SK-N-SH treated with all-trans-retinoic acid at 6 μM for 48 hours (cell line): ENCODE data around the gene EPB41L5.
"Not testable (repeated sequence)": the region's sequence is repeated elsewhere in the genome, so short reads cannot be mapped to it uniquely, and the experiment has no call there.

ENCODE experiments used
- ATAC-seq: fragments of 200-7000 bp; cut with Tn5 transposase; 3 replicates; pipeline ENCODE4 v1.9.1; 2020; ENCODE audit warnings: mild to moderate bottlenecking, moderate library complexity
- ARNTL ChIP-seq: fragments of 450-650 bp; formaldehyde crosslinking; IDR thresholded peaks from 2 replicates; pipeline ENCODE4 v1.5.0; 2020; ENCODE audit warnings: low read depth, mild to moderate bottlenecking, moderate library complexity, borderline replicate concordance
- BACH2 ChIP-seq: fragments of 250-450 bp; sonication (Bioruptor Pico); IDR thresholded peaks from 2 replicates; pipeline ENCODE4 v1.9.0; 2021; ENCODE audit warnings: mild to moderate bottlenecking, borderline replicate concordance
- CREB5 ChIP-seq: fragments of 250-450 bp; sonication (Bioruptor Pico); IDR thresholded peaks from 2 replicates; pipeline ENCODE4 v1.5.1; 2020; ENCODE audit warnings: low read depth, mild to moderate bottlenecking, moderate library complexity
- CSDC2 ChIP-seq: fragments of 250-450 bp; sonication (Bioruptor Pico); IDR thresholded peaks from 2 replicates; pipeline ENCODE4 v1.5.0; 2020; ENCODE audit warnings: mild to moderate bottlenecking, moderate library complexity
- CSRNP3 ChIP-seq: fragments of 250-450 bp; sonication (Bioruptor Pico); IDR thresholded peaks from 2 replicates; pipeline ENCODE4 v1.5.1; 2021; ENCODE audit warnings: mild to moderate bottlenecking, moderate library complexity
- ESRRG ChIP-seq: fragments of 250-450 bp; sonication (Bioruptor Pico); IDR thresholded peaks from 2 replicates; pipeline ENCODE4 v1.6.1; 2021; ENCODE audit warnings: mild to moderate bottlenecking
- GLIS3 ChIP-seq: fragments of 250-450 bp; sonication (Bioruptor Pico); IDR thresholded peaks from 2 replicates; pipeline ENCODE4 v1.5.0; 2020; ENCODE audit warnings: mild to moderate bottlenecking, moderate library complexity
- ISL1 ChIP-seq: fragments of 250-450 bp; sonication (Bioruptor Pico); IDR thresholded peaks from 2 replicates; pipeline ENCODE4 v2.1.2; 2022; ENCODE audit warnings: mild to moderate bottlenecking, moderate library complexity
- OSR1 ChIP-seq: fragments of 250-450 bp; sonication (Bioruptor Pico); IDR thresholded peaks from 2 replicates; pipeline ENCODE4 v1.8.0; 2022; ENCODE audit warnings: moderate library complexity, mild to moderate bottlenecking, inconsistent platforms
- PATZ1 ChIP-seq: fragments of 250-450 bp; sonication (Bioruptor Pico); IDR thresholded peaks from 2 replicates; pipeline ENCODE4 v1.8.0; 2020; ENCODE audit warnings: mild to moderate bottlenecking, moderate library complexity, borderline replicate concordance
- PPARA ChIP-seq: fragments of 250-450 bp; sonication (Bioruptor Pico); IDR thresholded peaks from 2 replicates; pipeline ENCODE4 v1.5.0; 2020; ENCODE audit warnings: mild to moderate bottlenecking, borderline replicate concordance
- RARB ChIP-seq: fragments of 250-450 bp; sonication (Bioruptor Pico); IDR thresholded peaks from 2 replicates; pipeline ENCODE4 v1.8.0; 2021; ENCODE audit warnings: mild to moderate bottlenecking, moderate library complexity
- SNAI2 ChIP-seq: fragments of 250-450 bp; sonication (Bioruptor Pico); IDR thresholded peaks from 2 replicates; pipeline ENCODE4 v1.5.0; 2020; ENCODE audit warnings: mild to moderate bottlenecking, moderate library complexity
- TCF4 ChIP-seq: fragments of 250-450 bp; sonication (Bioruptor Pico); IDR thresholded peaks from 2 replicates; pipeline ENCODE4 v1.8.0; 2021; ENCODE audit warnings: mild to moderate bottlenecking, moderate library complexity, borderline replicate concordance
- TOX ChIP-seq: fragments of 250-450 bp; sonication (Bioruptor Pico); IDR thresholded peaks from 2 replicates; pipeline ENCODE4 v1.8.0; 2021; ENCODE audit warnings: mild to moderate bottlenecking, moderate library complexity, borderline replicate concordance
- TSHZ2 ChIP-seq: fragments of 250-450 bp; sonication (Bioruptor Pico); IDR thresholded peaks from 2 replicates; pipeline ENCODE4 v1.5.0; 2020; ENCODE audit warnings: mild to moderate bottlenecking, moderate library complexity
- ZC3H10 ChIP-seq: fragments of 250-450 bp; sonication (Bioruptor Pico); IDR thresholded peaks from 2 replicates; pipeline ENCODE4 v1.5.1; 2021; ENCODE audit warnings: mild to moderate bottlenecking, moderate library complexity
- ZFP3 ChIP-seq: fragments of 250-450 bp; sonication (Bioruptor Pico); IDR thresholded peaks from 2 replicates; pipeline ENCODE4 v1.5.0; 2020; ENCODE audit warnings: mild to moderate bottlenecking, moderate library complexity
- ZFP30 ChIP-seq: fragments of 450-650 bp; formaldehyde crosslinking; IDR thresholded peaks from 2 replicates; pipeline ENCODE4 v1.5.0; 2022; ENCODE audit warnings: mild to moderate bottlenecking, moderate library complexity
- ZNF565 ChIP-seq: fragments of 450-650 bp; formaldehyde crosslinking; conservative IDR thresholded peaks from 2 replicates; pipeline ENCODE4 v1.5.0; 2020; ENCODE audit warnings: low read depth, mild to moderate bottlenecking, moderate library complexity
- ZNF8 ChIP-seq: fragments of 450-650 bp; formaldehyde crosslinking; IDR thresholded peaks from 2 replicates; pipeline ENCODE4 v1.5.0; 2020; ENCODE audit warnings: mild to moderate bottlenecking, moderate library complexity
- TF ChIP-seq, protein P1 (sequence below): fragments of 250-450 bp; sonication (Bioruptor Pico); IDR thresholded peaks from 2 replicates; pipeline ENCODE4 v1.8.0; 2021; ENCODE audit warnings: low read depth, mild to moderate bottlenecking, moderate library complexity, borderline replicate concordance

The EPB41L5 gene

GRCh38 chr2:120016800-120017199, 3.9 kb downstream of the EPB41L5 start (continued):
- no peak for TF ChIP-seq CREB5 (CRISPR knock-in tag)
- no peak for TF ChIP-seq TOX (CRISPR knock-in tag)
- no peak for TF ChIP-seq ZFP3
- TF ChIP-seq ARNTL (CRISPR knock-in tag), result no peak
- no peak for TF ChIP-seq GLIS3 (CRISPR knock-in tag)
- TF ChIP-seq OSR1 (CRISPR knock-in tag), result no peak
- TF ChIP-seq ESRRG (CRISPR knock-in tag), result no peak
- no peak for TF ChIP-seq ZFP30 (CRISPR knock-in tag)
- TF ChIP-seq, all 23 proteins: peak for 0

- no peak for ATAC-seq
- TF ChIP-seq OSR1 (CRISPR knock-in tag), result no peak
- TF ChIP-seq ARNTL (CRISPR knock-in tag), result no peak
- TF ChIP-seq RARB (CRISPR knock-in tag), result no peak
- no peak for TF ChIP-seq GLIS3 (CRISPR knock-in tag)
- TF ChIP-seq CSRNP3 (CRISPR knock-in tag), result no peak
- TF ChIP-seq ESRRG (CRISPR knock-in tag), result no peak
- no peak for TF ChIP-seq SNAI2 (CRISPR knock-in tag)
- TF ChIP-seq ISL1 (CRISPR knock-in tag), result no peak
- TF ChIP-seq ZC3H10 (CRISPR knock-in tag), result no peak
Measured at GRCh38 chr2:120017201-120017600, 4.3 kb downstream of the EPB41L5 start.

GRCh38 chr2:120018549-120018948, 5.7 kb downstream of the EPB41L5 start:
- TF ChIP-seq, protein P1, sequence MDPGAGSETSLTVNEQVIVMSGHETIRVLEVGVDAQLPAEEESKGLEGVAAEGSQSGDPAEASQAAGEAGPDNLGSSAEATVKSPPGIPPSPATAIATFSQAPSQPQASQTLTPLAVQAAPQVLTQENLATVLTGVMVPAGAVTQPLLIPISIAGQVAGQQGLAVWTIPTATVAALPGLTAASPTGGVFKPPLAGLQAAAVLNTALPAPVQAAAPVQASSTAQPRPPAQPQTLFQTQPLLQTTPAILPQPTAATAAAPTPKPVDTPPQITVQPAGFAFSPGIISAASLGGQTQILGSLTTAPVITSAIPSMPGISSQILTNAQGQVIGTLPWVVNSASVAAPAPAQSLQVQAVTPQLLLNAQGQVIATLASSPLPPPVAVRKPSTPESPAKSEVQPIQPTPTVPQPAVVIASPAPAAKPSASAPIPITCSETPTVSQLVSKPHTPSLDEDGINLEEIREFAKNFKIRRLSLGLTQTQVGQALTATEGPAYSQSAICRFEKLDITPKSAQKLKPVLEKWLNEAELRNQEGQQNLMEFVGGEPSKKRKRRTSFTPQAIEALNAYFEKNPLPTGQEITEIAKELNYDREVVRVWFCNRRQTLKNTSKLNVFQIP (CRISPR knock-in tag), result no peak
- no peak for TF ChIP-seq TSHZ2 (CRISPR knock-in tag)
- TF ChIP-seq OSR1 (CRISPR knock-in tag), result no peak
- TF ChIP-seq PPARA (CRISPR knock-in tag), result no peak
- TF ChIP-seq BACH2 (CRISPR knock-in tag), result no peak
- no peak for TF ChIP-seq ESRRG (CRISPR knock-in tag)
- no peak for TF ChIP-seq CSRNP3 (CRISPR knock-in tag)
- TF ChIP-seq ZNF8 (CRISPR knock-in tag), result no peak
- TF ChIP-seq TCF4 (CRISPR knock-in tag), result no peak
- no peak for TF ChIP-seq SNAI2 (CRISPR knock-in tag)
- TF ChIP-seq ZNF565 (CRISPR knock-in tag), result no peak
- ATAC-seq, result no peak

GRCh38 chr2:120020554-120020953, 7.7 kb downstream of the EPB41L5 start:
- no peak for TF ChIP-seq PATZ1
- peak; percentile 63 for TF ChIP-seq ISL1 (CRISPR knock-in tag)
- TF ChIP-seq CSDC2 (CRISPR knock-in tag), result no peak
- TF ChIP-seq OSR1 (CRISPR knock-in tag), result no peak
- no peak for TF ChIP-seq ZFP3
- no peak for TF ChIP-seq CREB5 (CRISPR knock-in tag)
- ATAC-seq, result no peak

DNA sequence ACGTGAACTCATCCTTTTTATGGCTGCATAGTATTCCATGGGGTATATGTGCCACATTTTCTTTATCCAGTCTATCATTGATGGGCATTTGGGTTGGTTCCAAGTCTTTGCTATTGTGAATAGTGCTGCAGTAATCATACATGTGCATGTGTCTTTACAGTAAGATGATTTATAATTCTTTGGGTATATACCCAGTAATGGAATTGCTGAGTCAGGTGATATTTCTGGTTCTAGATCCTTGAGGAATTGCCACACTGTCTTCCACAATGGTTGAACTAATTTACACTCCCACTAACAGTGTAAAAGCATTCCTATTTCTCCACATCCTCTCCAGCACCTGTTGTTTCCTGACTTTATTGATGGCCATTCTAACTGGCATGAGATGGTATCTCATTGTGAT, 9.6 kb downstream of the EPB41L5 start:
- ATAC-seq, result not testable (repeated sequence)
